HG03045 (cell line): ENCODE measurements around the gene IER3.

Source experiments
- ATAC-seq: cut with Tn5 transposase; IDR thresholded peaks from one replicate; pipeline ENCODE4 v1.9.1; 2021; ENCODE audit warnings: mild to moderate bottlenecking, moderate library complexity; ENCODE audit not compliant: unreplicated experiment

IER3 gene

GRCh38 chr6:30709101-30709868, 35.1 kb downstream of the IER3 start:
- no peak for ATAC-seq

- ATAC-seq, result no peak
These were observed 37.0 kb downstream of the IER3 start for GRCh38 chr6:30707281-30707850.

- ATAC-seq, result no peak
These were observed 38.7 kb downstream of the IER3 start for GRCh38 chr6:30705620-30706019.

GRCh38 chr6:30703821-30704220, 40.5 kb downstream of the IER3 start:
- ATAC-seq, result no peak

- no peak for ATAC-seq
These were observed 41.3 kb downstream of the IER3 start for GRCh38 chr6:30703011-30703410.

- ATAC-seq, result no peak
These were observed 44.0 kb downstream of the IER3 start for GRCh38 chr6:30700340-30700739.

- ATAC-seq, result no peak
These were observed 47.9 kb downstream of the IER3 start for GRCh38 chr6:30696432-30696831.
